HG02610 (cell line): ENCODE results near the gene ESR2.
"Not testable (repeated sequence)": the region's sequence is repeated elsewhere in the genome, so short reads cannot be mapped to it uniquely, and the experiment has no call there.

Experiments used
- ATAC-seq: cut with Tn5 transposase; IDR thresholded peaks from one replicate; pipeline ENCODE4 v1.9.1; 2021; ENCODE audit warnings: mild to moderate bottlenecking, moderate library complexity; ENCODE audit not compliant: unreplicated experiment

The ESR2 gene

DNA sequence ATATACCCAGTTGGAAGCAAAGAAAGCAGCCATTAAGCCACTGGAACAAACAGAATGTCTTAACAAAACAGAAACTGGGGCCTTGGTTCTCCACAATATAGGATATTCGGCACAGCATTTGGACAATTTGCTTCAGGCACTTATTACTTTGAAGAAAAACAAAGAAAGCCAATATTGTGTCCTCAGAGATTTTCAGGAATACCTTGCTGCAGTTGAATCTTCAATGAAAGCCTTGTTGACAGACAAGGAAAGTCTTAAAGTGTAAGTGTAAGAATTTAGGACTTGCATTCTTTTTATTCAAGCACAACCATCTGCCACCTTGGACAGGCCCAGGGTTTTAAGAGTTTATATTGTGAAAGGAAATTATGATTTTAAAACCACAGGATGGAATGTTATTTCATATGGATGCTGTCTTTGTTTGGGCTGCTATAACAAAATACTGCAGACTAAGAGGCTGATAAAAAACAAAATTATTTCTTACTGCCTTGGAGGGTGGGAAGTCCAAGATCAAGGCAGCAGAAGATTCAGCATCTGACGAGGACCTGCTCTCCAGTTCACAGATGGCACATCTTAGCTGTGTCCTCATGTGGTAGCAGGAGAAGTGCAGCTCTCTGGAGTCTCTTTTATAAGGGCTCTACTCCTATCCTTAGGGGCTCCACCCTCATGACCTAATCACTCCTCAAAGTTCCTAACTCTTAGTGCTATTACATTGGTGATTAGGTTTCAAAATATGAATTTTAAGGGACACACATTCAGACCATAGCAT is 244.4 kb downstream of the ESR2 start:
- ATAC-seq = no peak

DNA sequence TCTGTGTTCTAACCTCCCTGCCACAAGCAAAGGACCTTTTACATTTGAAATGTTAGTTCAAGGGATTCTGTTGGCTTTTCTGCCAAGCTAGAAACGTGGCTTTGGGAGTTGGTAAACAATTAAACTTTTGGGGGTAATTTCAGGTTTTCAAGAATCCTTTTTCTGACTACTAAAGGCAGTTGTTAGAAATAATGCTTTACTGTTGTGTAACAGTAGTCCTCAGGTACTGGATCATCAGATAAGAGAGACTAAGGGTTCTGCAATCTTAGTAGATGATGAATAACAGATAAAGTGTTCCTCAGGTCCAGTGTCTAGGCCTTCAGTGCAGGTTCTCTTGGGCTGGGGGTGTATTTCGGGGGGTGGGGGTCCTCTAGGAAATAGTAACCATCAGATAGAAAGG is 249.1 kb downstream of the ESR2 start:
- ATAC-seq = no peak

DNA sequence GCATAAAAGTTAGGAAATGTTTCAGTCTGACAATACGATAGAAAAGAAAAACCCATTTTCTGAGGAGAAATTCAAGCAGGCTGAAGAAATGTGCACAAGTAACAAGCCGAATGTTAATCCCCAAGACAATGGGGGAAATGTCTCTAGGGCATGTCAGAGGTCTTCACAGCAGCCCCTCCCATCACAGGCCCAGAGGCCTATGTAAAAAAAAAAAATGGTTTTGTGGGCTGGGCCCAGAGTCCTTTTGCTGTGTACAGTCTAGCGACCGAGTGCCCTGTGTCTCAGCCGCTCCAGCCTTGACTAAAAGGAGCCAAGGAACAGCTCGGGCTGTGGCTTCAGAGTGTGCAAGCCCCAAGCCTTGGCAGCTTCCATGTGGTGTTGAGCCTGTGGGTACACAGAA is 250.9 kb downstream of the ESR2 start:
- not testable (repeated sequence) for ATAC-seq

DNA sequence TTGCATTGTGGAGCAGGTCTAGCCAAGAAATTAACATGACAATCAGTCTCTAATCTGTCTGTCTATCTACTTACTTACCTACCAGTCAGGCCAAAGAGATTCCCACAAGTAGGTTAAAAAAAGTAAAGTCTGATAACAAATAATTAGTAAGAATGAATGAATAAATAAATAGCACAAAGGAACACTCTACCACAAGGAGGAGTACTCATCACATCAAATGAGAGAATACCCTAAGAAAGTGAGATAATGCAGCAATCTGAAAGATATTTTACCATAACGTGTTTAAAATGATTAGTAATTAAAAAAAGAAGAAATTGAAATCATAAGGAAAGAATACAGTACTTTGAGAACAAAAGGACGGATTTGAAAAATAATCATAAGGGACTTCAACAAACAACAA is 254.1 kb downstream of the ESR2 start:
- no peak for ATAC-seq

DNA sequence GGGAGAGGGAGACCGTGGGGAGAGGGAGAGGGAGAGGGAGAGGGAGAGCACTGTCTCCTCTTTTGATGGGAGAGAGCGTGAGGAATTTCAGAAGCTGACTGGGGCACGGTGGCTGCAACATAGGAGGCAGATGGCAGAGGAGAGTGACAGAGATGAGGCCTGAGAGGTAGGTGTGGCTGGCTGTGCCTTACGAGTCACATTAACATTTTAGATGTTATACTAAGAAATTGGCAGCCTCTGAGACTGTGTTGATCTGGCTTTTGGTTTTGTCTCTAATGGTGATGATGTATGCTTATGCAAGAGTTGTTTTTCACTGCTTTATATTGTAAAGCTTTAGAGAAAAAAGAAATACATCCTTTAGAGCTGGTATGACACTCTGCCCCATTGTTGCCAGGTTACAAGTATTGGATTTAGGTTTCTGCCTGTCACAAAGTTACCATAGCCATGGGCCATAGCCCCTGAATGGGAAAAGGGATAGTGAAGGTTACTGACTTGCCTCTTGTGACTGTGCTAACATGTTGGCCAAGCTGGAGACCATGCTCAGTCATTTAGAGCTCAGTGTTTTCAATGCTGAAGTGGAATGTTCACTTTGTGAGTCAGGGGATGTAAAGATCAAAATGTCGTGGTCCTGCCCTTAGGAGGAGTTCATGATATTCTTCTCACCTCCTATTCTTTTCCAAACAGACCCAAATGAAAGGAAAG is 255.2 kb downstream of the ESR2 start:
- ATAC-seq = no peak

DNA sequence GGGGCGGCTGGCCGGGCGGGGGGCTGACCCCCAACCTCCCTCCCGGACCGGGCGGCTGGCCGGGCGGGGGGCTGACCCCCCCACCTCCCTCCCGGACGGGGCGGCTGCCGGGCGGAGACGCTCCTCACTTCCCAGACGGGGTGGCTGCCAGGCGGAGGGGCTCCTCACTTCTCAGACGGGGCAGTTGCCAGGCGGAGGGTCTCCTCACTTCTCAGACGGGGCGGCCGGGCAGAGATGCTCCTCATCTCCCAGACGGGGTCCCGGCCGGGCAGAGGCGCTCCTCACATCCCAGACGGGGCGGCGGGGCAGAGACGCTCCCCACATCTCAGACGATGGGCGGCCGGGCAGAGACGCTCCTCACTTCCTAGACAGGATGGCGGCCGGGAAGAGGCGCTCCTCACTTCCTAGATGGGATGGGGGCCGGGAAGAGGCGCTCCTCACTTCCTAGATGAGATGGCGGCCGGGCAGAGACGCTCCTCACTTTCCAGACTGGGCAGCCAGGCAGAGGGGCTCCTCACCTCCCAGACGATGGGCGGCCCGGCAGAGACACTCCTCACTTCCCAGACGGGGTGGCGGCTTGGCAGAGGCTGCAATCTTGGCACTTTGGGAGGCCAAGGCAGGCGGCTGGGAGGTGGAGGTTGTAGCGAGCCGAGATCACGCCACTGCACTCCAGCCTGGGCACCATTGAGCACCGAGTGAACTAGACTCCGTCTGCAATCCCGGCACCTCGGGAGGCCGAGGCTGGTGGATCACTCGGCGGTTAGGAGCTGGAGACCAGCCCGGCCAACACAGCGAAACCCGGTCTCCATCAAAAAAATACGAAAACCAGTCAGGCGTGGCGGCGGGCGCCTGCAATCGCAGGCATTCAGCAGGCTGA is 256.1 kb downstream of the ESR2 start:
- ATAC-seq = not testable (repeated sequence)

DNA sequence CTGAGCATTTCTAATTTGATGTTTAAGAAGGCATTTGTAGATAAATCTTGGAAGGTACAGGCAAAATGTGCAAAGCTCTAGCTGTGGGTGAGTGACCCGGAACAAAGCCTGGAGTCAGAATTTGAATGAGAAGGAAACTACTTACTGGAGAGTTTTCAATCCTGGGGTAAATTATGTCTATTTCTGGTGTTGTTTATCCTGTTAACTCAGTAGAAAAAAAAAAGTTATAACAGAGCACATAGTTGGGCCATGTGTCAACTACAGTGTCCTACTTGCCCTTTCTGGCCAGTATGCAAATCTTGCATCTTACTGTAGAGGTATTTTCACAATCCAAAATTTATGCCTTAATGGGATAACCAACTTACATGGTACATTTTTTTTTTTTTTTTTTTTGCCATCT is 259.0 kb downstream of the ESR2 start:
- no peak for ATAC-seq
